Neural progenitor cell (in vitro differentiated cells): ENCODE data around the gene SMG6.

Source experiments
- CTCF ChIP-seq: fragments of 200-600 bp; sonication (generic); IDR thresholded peaks from 2 replicates; pipeline ENCODE4 v1.5.1; 2017; ENCODE audit warnings: antibody characterized with exemption, mild to moderate bottlenecking
- EZH2phosphoT487 ChIP-seq: fragments of 200-600 bp; sonication (generic); IDR thresholded peaks from 2 replicates; pipeline ENCODE4 v1.6.1; 2017; ENCODE audit warnings: antibody characterized with exemption

GRCh38 chr17:2013994-2014317 is 289.6 kb downstream of the SMG6 start:
- TF ChIP-seq CTCF (no peak), EZH2phosphoT487 (no peak)
